ENCODE measurements around the gene SEC63. TPM values are rescaled to one million over a fixed set of nuclear protein-coding genes. Genes with fewer than 3 reads are reported as not detected.

Gene SEC63
- total RNA-seq = 25.3 TPM

- peaks cover 29% of the 10 kb centered on the region for H3K4me1 ChIP-seq
- intact Hi-C loops (cut with DNase I) = no loop called here
- H3K27ac ChIP-seq = peak within 1 kb of the TSS; percentile 84
- TF ChIP-seq POLR2AphosphoS5 (IDR thresholded peaks at IDR 0.05; ENCODE audit: insufficient read depth in 1 of 2, low read depth in 1 of 2) (peak; percentile 48 to 88), CTCF (IDR thresholded peaks at IDR 0.05) (no peak), POLR2A (IDR thresholded peaks at IDR 0.05) (peak in 1 of 2 donors; percentile 77)
- peak; percentile 96 to 97 for DNase-seq (ENCODE audit: extremely low spot score in 2 of 2)
- no peaks in the 10 kb centered on the region for H3K36me3 ChIP-seq
- H3K27me3 ChIP-seq = no peaks in the 10 kb centered on the region
- peak within 1 kb of the TSS; percentile 81 to 84 for H3K4me3 ChIP-seq
- H3K9me3 ChIP-seq = no peaks in the 10 kb centered on the region
Observed at GRCh38 chr6:107957909-107958688, at the start of gene SEC63. Gene SEC63 (minus strand): TSS chr6:107958208. CDS start chr6:107958009, 199 bp downstream.

GRCh38 chr6:108005961-108006360, 48.0 kb upstream of the SEC63 start:
- TF ChIP-seq POLR2AphosphoS5 (IDR thresholded peaks at IDR 0.05; ENCODE audit: insufficient read depth in 1 of 2, low read depth in 1 of 2) (no peak), CTCF (IDR thresholded peaks at IDR 0.05) (no peak), POLR2A (IDR thresholded peaks at IDR 0.05) (no peak)
- intact Hi-C loops (cut with DNase I) = no loop called here
- Histone ChIP-seq H3K4me1 (peaks cover 11% of the 10 kb centered on the region), H3K27ac (no peak overlapping the region), H3K9me3 (peaks cover 6% of the 10 kb centered on the region), H3K36me3 (no peaks in the 10 kb centered on the region), H3K27me3 (no peaks in the 10 kb centered on the region), H3K4me3 (no peak overlapping the region)
- no peak for DNase-seq (ENCODE audit: extremely low spot score in 2 of 2)

GRCh38 chr6:108004861-108005260, 46.9 kb upstream of the SEC63 start:
- TF ChIP-seq CTCF (IDR thresholded peaks at IDR 0.05) (no peak), POLR2AphosphoS5 (IDR thresholded peaks at IDR 0.05; ENCODE audit: insufficient read depth in 1 of 2, low read depth in 1 of 2) (no peak), POLR2A (IDR thresholded peaks at IDR 0.05) (no peak)
- H3K4me1 ChIP-seq = peaks cover 11% of the 10 kb centered on the region
- H3K36me3 ChIP-seq = no peaks in the 10 kb centered on the region
- intact Hi-C loops (cut with DNase I) = no loop called here
- peaks cover 6% of the 10 kb centered on the region for H3K9me3 ChIP-seq
- H3K27ac ChIP-seq = no peak overlapping the region
- no peaks in the 10 kb centered on the region for H3K27me3 ChIP-seq
- H3K4me3 ChIP-seq = no peak overlapping the region
- no peak for DNase-seq (ENCODE audit: extremely low spot score in 2 of 2)

- peaks cover 11% of the 10 kb centered on the region for H3K4me1 ChIP-seq
- no peaks in the 10 kb centered on the region for H3K27me3 ChIP-seq
- no peak overlapping the region for H3K4me3 ChIP-seq
- no peak for DNase-seq (ENCODE audit: extremely low spot score in 2 of 2)
- no peaks in the 10 kb centered on the region for H3K36me3 ChIP-seq
- intact Hi-C loops (cut with DNase I) = no loop called here
- no peaks in the 10 kb centered on the region for H3K9me3 ChIP-seq
- TF ChIP-seq POLR2A (IDR thresholded peaks at IDR 0.05) (no peak), POLR2AphosphoS5 (IDR thresholded peaks at IDR 0.05; ENCODE audit: insufficient read depth in 1 of 2, low read depth in 1 of 2) (no peak), CTCF (IDR thresholded peaks at IDR 0.05) (no peak)
- H3K27ac ChIP-seq = no peak overlapping the region
Observed at GRCh38 chr6:108002365-108003221, 44.6 kb upstream of the SEC63 start.

Measured in vagina (tissue), 2 donors.